Measurements from ENCODE around the gene ATP6V1G2.

GRCh38 chr6:31502586-31502985 lies 43.8 kb downstream of the ATP6V1G2 start:
- TF ChIP-seq CTCF (IDR thresholded peaks at IDR 0.05) (no peak), POLR2AphosphoS5 (IDR thresholded peaks at IDR 0.05) (no peak)

Data from esophagus muscularis mucosa (tissue), 3 donors.